BLaER1 (cell line): ENCODE measurements around the gene MYT1.
"Not testable (repeated sequence)": the region's sequence is repeated elsewhere in the genome, so short reads cannot be mapped to it uniquely, and the experiment has no call there.

Source experiments
- H3K27ac ChIP-seq: shearing (Covaris generic); formaldehyde crosslinking; 2 replicates; pipeline ENCODE4 v1.8.1; 2022
- H3K27me3 ChIP-seq: shearing (Covaris generic); formaldehyde crosslinking; 2 replicates; pipeline ENCODE4 v1.8.1; 2022
- H3K36me3 ChIP-seq: shearing (Covaris generic); formaldehyde crosslinking; 2 replicates; pipeline ENCODE4 v1.8.1; 2022
- H3K4me1 ChIP-seq: shearing (Covaris generic); formaldehyde crosslinking; 2 replicates; pipeline ENCODE4 v1.8.1; 2022
- H3K4me2 ChIP-seq: shearing (Covaris generic); formaldehyde crosslinking; 2 replicates; pipeline ENCODE4 v1.8.1; 2022
- H3K4me3 ChIP-seq: shearing (Covaris generic); formaldehyde crosslinking; 2 replicates; pipeline ENCODE4 v1.8.1; 2022
- H3K9ac ChIP-seq: shearing (Covaris generic); formaldehyde crosslinking; 2 replicates; pipeline ENCODE4 v1.8.1; 2022
- H3K9me3 ChIP-seq: shearing (Covaris generic); formaldehyde crosslinking; 2 replicates; pipeline ENCODE4 v1.8.1; 2022
- H4K20me1 ChIP-seq: shearing (Covaris generic); formaldehyde crosslinking; 2 replicates; pipeline ENCODE4 v1.8.1; 2022
- Cebpa-rat ChIP-seq: shearing (Covaris generic); IDR thresholded peaks from 2 replicates; pipeline ENCODE4 v1.8.1; 2022

Gene MYT1

GRCh38 chr20:64164123-64164836 is at the start of gene MYT1:
Gene MYT1, plus strand, starts transcription at chr20:64164452. Its CDS starts 34,410 bp downstream, at chr20:64198862.
- Histone ChIP-seq H3K4me2 (no peak within 1 kb of the TSS), H3K9ac (no peak within 1 kb of the TSS), H3K36me3 (no peaks in the 10 kb centered on the region), H3K4me1 (no peaks in the 10 kb centered on the region), H4K20me1 (peaks cover 37% of the 10 kb centered on the region; the same call in 1 of the 2 replicates), H3K4me3 (no peak within 1 kb of the TSS), H3K27ac (no peak within 1 kb of the TSS), H3K27me3 (peaks cover 95% of the 10 kb centered on the region), H3K9me3 (no peaks in the 10 kb centered on the region)
- no peak for TF ChIP-seq Cebpa-rat

DNA sequence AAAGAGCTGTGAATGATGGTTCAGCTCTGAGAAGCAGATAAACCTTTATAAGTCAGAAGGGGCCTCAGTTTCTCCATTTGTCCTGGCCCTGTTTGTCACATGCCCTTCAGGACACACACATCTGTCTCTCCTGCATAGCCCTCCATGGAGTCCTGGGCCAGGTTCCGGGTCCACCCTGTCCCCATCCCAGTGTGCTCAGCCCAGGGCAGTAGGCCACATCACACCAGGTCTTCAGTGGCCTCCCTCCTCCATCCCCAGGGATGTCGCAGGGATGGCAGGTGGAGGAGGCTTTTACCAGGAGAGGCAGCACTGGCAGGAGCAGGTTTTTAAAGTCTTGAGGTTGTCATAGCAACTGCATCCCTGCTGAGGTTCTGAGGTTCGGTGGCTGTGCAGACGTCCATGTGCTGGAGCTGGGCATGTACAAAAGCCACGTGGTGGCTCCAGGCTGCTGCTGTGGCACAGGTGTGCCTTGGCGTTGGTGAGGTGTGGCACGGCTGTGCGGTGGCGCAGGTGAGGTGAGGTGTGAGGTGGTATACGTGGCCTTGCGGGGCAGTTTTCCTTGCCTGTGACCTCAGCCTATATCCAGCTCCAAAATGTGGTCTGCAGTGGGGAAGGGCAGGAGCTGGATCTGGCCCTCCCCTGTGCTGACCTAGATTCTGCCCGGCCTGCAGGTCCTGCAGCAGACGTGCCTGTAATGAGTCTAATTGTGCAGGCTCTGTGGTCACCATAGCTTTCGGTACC is 48.9 kb upstream of the MYT1 start:
- Histone ChIP-seq H3K27ac (no peak overlapping the region), H4K20me1 (no peaks in the 10 kb centered on the region), H3K4me3 (no peak overlapping the region), H3K4me2 (no peak overlapping the region), H3K9me3 (no peaks in the 10 kb centered on the region), H3K9ac (no peak overlapping the region), H3K27me3 (no peaks in the 10 kb centered on the region), H3K36me3 (no peaks in the 10 kb centered on the region), H3K4me1 (peaks cover 48% of the 10 kb centered on the region)
- no peak for TF ChIP-seq Cebpa-rat

DNA sequence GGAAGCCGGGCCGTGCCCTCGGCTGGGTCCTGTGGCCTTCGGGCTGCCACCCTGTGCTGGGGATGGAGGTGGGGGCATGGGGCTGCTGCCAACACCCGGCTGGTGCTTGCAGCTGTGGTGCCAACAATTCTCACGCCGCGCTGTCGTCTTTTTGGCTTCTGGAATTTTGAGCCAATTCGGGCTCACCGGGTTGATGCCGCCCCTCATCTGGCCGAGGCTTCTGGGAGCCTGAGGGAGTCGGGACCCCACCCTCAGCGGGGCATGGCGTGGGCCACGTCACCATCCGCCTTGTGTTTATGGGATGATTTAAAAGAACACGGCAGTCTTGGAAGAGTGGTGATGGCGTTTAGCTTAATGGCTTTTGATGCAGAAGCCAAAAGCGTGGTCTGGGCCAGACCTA is 48.2 kb upstream of the MYT1 start:
- H3K36me3 ChIP-seq = no peaks in the 10 kb centered on the region
- H3K27ac ChIP-seq = no peak overlapping the region
- no peaks in the 10 kb centered on the region for H3K9me3 ChIP-seq
- no peaks in the 10 kb centered on the region for H3K27me3 ChIP-seq
- H3K4me2 ChIP-seq = no peak overlapping the region
- no peak for TF ChIP-seq Cebpa-rat
- no peaks in the 10 kb centered on the region for H4K20me1 ChIP-seq
- peaks cover 47% of the 10 kb centered on the region for H3K4me1 ChIP-seq
- no peak overlapping the region for H3K4me3 ChIP-seq
- no peak overlapping the region for H3K9ac ChIP-seq

- Histone ChIP-seq H3K4me3 (no peak overlapping the region), H3K9ac (no peak overlapping the region), H3K27me3 (no peaks in the 10 kb centered on the region), H3K27ac (no peak overlapping the region), H3K9me3 (no peaks in the 10 kb centered on the region), H3K36me3 (no peaks in the 10 kb centered on the region), H4K20me1 (no peaks in the 10 kb centered on the region), H3K4me1 (peaks cover 47% of the 10 kb centered on the region), H3K4me2 (no peak overlapping the region)
- no peak for TF ChIP-seq Cebpa-rat
These were observed 47.5 kb upstream of the MYT1 start for GRCh38 chr20:64116541-64117431.

- H3K27me3 ChIP-seq, H3K4me3 ChIP-seq: not testable (repeated sequence)
These were observed 46.8 kb upstream of the MYT1 start for GRCh38 chr20:64117432-64117777.

DNA sequence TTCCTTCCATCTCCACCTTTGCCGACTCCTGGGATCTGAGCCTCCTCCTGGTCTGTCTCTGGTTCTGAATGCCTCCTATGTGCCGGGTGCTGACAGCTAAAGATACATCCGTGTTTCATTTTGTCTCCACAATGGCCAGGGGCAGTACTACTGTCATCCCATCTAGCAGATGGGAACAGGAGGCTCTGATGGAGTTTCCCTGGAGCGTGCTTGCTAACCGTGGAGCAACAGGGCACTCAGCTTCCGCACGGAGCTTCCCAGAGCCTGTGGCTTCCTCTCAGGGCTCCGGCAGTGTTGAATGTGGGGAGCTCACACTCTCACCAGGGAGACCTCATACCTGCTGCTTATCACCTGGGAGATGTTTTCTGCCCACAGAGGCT is 45.0 kb upstream of the MYT1 start:
- H3K36me3 ChIP-seq = no peaks in the 10 kb centered on the region
- H3K27me3 ChIP-seq = no peaks in the 10 kb centered on the region
- TF ChIP-seq Cebpa-rat = no peak

More at GRCh38 chr20:64117432-64117777, 46.8 kb upstream of the MYT1 start:
- H3K36me3 ChIP-seq, H3K9me3 ChIP-seq, H4K20me1 ChIP-seq, H3K9ac ChIP-seq, H3K4me2 ChIP-seq, H3K27ac ChIP-seq: not testable (repeated sequence)
- peaks cover 41% of the 10 kb centered on the region for H3K4me1 ChIP-seq

DNA sequence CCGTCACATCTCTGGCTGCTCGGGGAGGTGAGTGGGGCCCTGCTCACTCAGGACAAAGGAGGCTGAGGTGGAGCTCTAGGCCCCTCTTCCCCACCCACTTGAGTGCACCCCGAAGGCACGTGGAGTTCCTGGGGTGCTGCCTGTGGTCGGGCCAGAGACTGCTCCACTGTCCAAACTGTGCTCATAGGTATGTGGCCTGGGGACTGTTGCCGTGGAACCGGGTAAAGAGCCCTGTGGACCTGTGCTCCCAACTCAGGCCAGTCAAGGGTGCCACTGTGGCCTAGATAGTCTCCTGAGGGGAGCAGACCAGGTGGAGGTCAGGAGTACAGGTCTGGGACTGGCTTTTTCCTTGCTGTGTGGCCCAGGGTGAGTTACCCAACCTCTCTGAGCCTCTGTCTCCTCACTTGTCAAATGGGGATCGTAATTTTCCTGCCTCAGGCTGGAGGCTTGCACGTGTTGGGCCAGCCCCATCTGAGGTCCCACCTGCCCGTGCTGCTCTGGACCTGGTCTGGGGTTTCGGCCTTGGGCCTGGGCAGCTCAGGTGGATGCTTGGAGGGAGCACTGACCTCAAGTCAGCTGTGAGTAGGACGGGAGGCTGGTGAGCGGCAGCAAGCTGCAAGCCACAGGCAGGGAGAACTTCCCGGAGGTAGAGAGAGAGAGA is 44.4 kb upstream of the MYT1 start:
- H3K36me3 ChIP-seq = no peaks in the 10 kb centered on the region
- peak overlapping the region; percentile 63; the same call in 1 of the 2 replicates for H3K9ac ChIP-seq
- H3K27me3 ChIP-seq = no peaks in the 10 kb centered on the region
- peak overlapping the region; percentile 44; the same call in 1 of the 2 replicates for H3K27ac ChIP-seq
- no peaks in the 10 kb centered on the region for H4K20me1 ChIP-seq
- TF ChIP-seq Cebpa-rat = no peak
- peak overlapping the region; percentile 73 for H3K4me2 ChIP-seq
- H3K4me3 ChIP-seq = peak overlapping the region; percentile 48
- no peaks in the 10 kb centered on the region for H3K9me3 ChIP-seq
- H3K4me1 ChIP-seq = peaks cover 25% of the 10 kb centered on the region

More for the DNA sequence above, 45.0 kb upstream of the MYT1 start:
- H3K27ac ChIP-seq = no peak overlapping the region
- H3K4me3 ChIP-seq = no peak overlapping the region
- H3K4me2 ChIP-seq = peak overlapping the region; percentile 73
- H3K9me3 ChIP-seq = no peaks in the 10 kb centered on the region
- H4K20me1 ChIP-seq = no peaks in the 10 kb centered on the region
- no peak overlapping the region for H3K9ac ChIP-seq
- peaks cover 25% of the 10 kb centered on the region for H3K4me1 ChIP-seq

DNA sequence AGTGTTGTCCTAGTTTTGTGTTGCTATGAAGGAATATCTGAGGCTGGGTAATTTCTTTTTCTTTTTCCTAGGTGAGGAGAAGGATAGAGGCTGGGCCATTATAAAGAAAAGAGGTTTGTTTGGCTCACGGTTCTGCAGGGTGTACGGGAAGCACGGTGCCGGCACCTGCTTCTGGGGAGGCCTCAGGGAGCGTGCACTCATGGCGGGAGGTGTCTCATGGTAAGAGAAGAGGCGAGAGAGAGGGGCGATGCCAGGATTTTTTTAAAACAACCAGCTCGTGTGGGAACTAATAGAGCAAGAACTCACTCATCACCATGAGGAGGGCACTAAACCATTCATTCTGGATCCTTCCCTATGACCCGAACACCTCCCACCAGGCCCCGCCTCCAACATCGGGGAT is 42.7 kb upstream of the MYT1 start:
- H3K4me3 ChIP-seq = no peak overlapping the region
- H3K27ac ChIP-seq = no peak overlapping the region
- H3K9me3 ChIP-seq = no peaks in the 10 kb centered on the region
- no peak for TF ChIP-seq Cebpa-rat
- H3K27me3 ChIP-seq = no peaks in the 10 kb centered on the region
- H3K4me2 ChIP-seq = peak overlapping the region; percentile 73
- H4K20me1 ChIP-seq = no peaks in the 10 kb centered on the region
- H3K9ac ChIP-seq = peak overlapping the region; percentile 53
- H3K4me1 ChIP-seq = peaks cover 25% of the 10 kb centered on the region
- no peaks in the 10 kb centered on the region for H3K36me3 ChIP-seq

GRCh38 chr20:64122927-64123326 is 41.3 kb upstream of the MYT1 start:
- not testable (repeated sequence) for H3K9ac ChIP-seq, H3K36me3 ChIP-seq, H3K27me3 ChIP-seq, H4K20me1 ChIP-seq, H3K9me3 ChIP-seq, H3K4me2 ChIP-seq, H3K27ac ChIP-seq, H3K4me3 ChIP-seq
- peaks cover 25% of the 10 kb centered on the region for H3K4me1 ChIP-seq

GRCh38 chr20:64123517-64123916 is 40.7 kb upstream of the MYT1 start:
- H3K9me3 ChIP-seq, H3K9ac ChIP-seq, H3K4me3 ChIP-seq, H3K27ac ChIP-seq, H4K20me1 ChIP-seq, H3K4me2 ChIP-seq, H3K36me3 ChIP-seq, H3K27me3 ChIP-seq: not testable (repeated sequence)
- peaks cover 25% of the 10 kb centered on the region for H3K4me1 ChIP-seq
